ENCODE measurements around the gene LRSAM1.

DNA sequence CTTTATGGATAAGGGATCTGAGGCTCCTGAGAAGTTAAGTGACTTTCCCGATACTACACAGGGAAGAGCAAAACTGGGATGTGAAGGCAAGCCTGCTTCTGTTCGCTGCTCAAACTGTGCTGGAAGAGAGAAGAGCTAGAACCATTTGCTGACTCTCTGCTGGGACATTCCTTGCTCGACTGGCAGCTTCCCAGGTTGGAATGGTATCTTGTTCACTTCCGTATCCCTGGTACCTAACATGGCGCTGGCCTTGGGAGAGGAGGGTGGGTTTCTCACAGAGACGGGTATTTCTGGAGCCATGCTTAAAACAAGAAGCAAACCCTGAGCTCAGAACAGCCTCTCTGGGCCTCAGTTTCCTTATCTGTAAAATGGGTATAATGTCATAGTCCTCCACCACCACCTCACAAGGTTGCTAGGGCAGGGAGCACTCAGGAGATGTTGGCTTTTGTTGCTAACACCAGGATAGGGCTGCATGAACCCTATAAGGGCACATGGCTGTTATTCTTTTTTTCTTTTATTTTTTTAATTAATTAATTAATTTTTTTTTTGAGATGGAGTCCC is 92.7 kb downstream of the LRSAM1 start:
- TF ChIP-seq POLR2A (IDR thresholded peaks at IDR 0.05; ENCODE audit: low read depth, low read length) (no peak), TAF1 (IDR thresholded peaks at IDR 0.05; ENCODE audit: low read depth, low read length) (no peak), POU2F2 (IDR thresholded peaks at IDR 0.05; ENCODE audit: low read depth, low read length) (no peak)

Data from GM12891 (cell line).